WTC11 (cell line): ENCODE data around the gene FSTL3. TPM values are rescaled to one million over a fixed set of nuclear protein-coding genes. Genes with fewer than 3 reads are reported as not detected.

Experiments used
- ATAC-seq: fragments of 200-7000 bp; cut with Tn5 transposase; 2 replicates; pipeline ENCODE4 v1.10.0; 2021; ENCODE audit warnings: mild to moderate bottlenecking, moderate library complexity
- CTCF ChIA-PET: fragments of 300-600 bp; sonication (Branson Sonifier 250); formaldehyde crosslinking; loops from one replicate; lab custom pipeline; 2021; ENCODE audit warnings: antibody characterized with exemption; lab: Charles Lee
- POLR2A ChIA-PET: fragments of 350-600 bp; sonication (Branson Sonifier 250); formaldehyde crosslinking; loops from one replicate; lab custom pipeline; 2021; ENCODE audit warnings: antibody characterized with exemption; lab: Charles Lee
- DNase-seq: peaks from one replicate; pipeline ENCODE4 v3.0.0; 2021; ENCODE audit warnings: low spot score
- H3K27ac Mint-ChIP-seq: 2 replicates; pipeline ENCODE4 v1.8.0; 2021; ENCODE audit warnings: mixed read lengths
- H3K27me3 Mint-ChIP-seq: 2 replicates; pipeline ENCODE4 v1.8.0; 2021; ENCODE audit warnings: low read depth, mild to moderate bottlenecking, moderate library complexity, mixed read lengths
- H3K36me3 Mint-ChIP-seq: 2 replicates; pipeline ENCODE4 v1.8.0; 2021; ENCODE audit warnings: mixed read lengths
- H3K4me1 Mint-ChIP-seq: 2 replicates; pipeline ENCODE4 v1.8.0; 2022; ENCODE audit warnings: mixed read lengths
- H3K4me3 Mint-ChIP-seq: 2 replicates; pipeline ENCODE4 v1.8.0; 2021; ENCODE audit warnings: mild to moderate bottlenecking, moderate library complexity, mixed read lengths
- H3K9me3 Mint-ChIP-seq: 2 replicates; pipeline ENCODE4 v1.8.0; 2021; ENCODE audit warnings: mixed read lengths
- AR ChIP-seq: fragments of 250-450 bp; sonication (Bioruptor Pico); IDR thresholded peaks from 2 replicates; pipeline ENCODE4 v1.9.0; 2021; ENCODE audit warnings: mild to moderate bottlenecking
- CREM ChIP-seq: sonication (generic); formaldehyde crosslinking; IDR thresholded peaks from 2 replicates; pipeline ENCODE4 v1.8.1; 2022; ENCODE audit warnings: mild to moderate bottlenecking, missing genetic modification reagents, moderate library complexity
- E2F5 ChIP-seq: sonication (generic); formaldehyde crosslinking; IDR thresholded peaks from 2 replicates; pipeline ENCODE4 v1.8.1; 2022; ENCODE audit warnings: mild to moderate bottlenecking, moderate library complexity, missing genetic modification reagents
- EMX1 ChIP-seq: fragments of 250-450 bp; sonication (Bioruptor Pico); IDR thresholded peaks from 2 replicates; pipeline ENCODE4 v1.8.0; 2021; ENCODE audit warnings: mild to moderate bottlenecking
- ERG ChIP-seq: fragments of 250-450 bp; sonication (Bioruptor Pico); IDR thresholded peaks from 2 replicates; pipeline ENCODE4 v1.8.0; 2021; ENCODE audit warnings: mild to moderate bottlenecking
- ESRRA ChIP-seq: sonication (generic); formaldehyde crosslinking; IDR thresholded peaks from 2 replicates; pipeline ENCODE4 v1.8.1; 2022; ENCODE audit warnings: mild to moderate bottlenecking, missing genetic modification reagents, borderline replicate concordance
- FOXP1 ChIP-seq: sonication (generic); formaldehyde crosslinking; IDR thresholded peaks from 2 replicates; pipeline ENCODE4 v1.8.0; 2022; ENCODE audit warnings: missing genetic modification reagents, mild to moderate bottlenecking, moderate library complexity, borderline replicate concordance
- GTF2I ChIP-seq: fragments of 250-450 bp; sonication (Bioruptor Pico); conservative IDR thresholded peaks from 2 replicates; pipeline ENCODE4 v1.4.0; 2021; ENCODE audit warnings: mild to moderate bottlenecking
- KAT7 ChIP-seq: sonication (generic); formaldehyde crosslinking; IDR thresholded peaks from 2 replicates; pipeline ENCODE4 v1.8.1; 2023; ENCODE audit warnings: missing genetic modification reagents, mild to moderate bottlenecking, borderline replicate concordance
- NFYB ChIP-seq: sonication (generic); formaldehyde crosslinking; conservative IDR thresholded peaks from 2 replicates; pipeline ENCODE4 v1.8.0; 2022; ENCODE audit warnings: low read depth, missing genetic modification reagents
- PRDM15 ChIP-seq: sonication (generic); formaldehyde crosslinking; IDR thresholded peaks from 2 replicates; pipeline ENCODE4 v1.8.0; 2022; ENCODE audit warnings: missing genetic modification reagents
- SP1 ChIP-seq: sonication (generic); formaldehyde crosslinking; conservative IDR thresholded peaks from 2 replicates; pipeline ENCODE4 v1.8.1; 2022; ENCODE audit warnings: missing genetic modification reagents
- TCF7 ChIP-seq: sonication (generic); formaldehyde crosslinking; IDR thresholded peaks from 2 replicates; pipeline ENCODE4 v1.8.0; 2022; ENCODE audit warnings: mild to moderate bottlenecking, low read depth, missing genetic modification reagents, moderate library complexity
- TP53 ChIP-seq: sonication (generic); formaldehyde crosslinking; IDR thresholded peaks from 2 replicates; pipeline ENCODE4 v1.8.1; 2023; ENCODE audit warnings: mild to moderate bottlenecking, missing genetic modification reagents
- ZNF138 ChIP-seq: sonication (generic); formaldehyde crosslinking; conservative IDR thresholded peaks from 2 replicates; pipeline ENCODE4 v1.8.1; 2022; ENCODE audit warnings: mild to moderate bottlenecking, moderate library complexity, missing genetic modification reagents
- ZNF232 ChIP-seq: sonication (generic); formaldehyde crosslinking; IDR thresholded peaks from 2 replicates; pipeline ENCODE4 v1.8.0; 2022; ENCODE audit warnings: mild to moderate bottlenecking, missing genetic modification reagents
- ZNF416 ChIP-seq: fragments of 250-450 bp; sonication (Bioruptor Pico); IDR thresholded peaks from 2 replicates; pipeline ENCODE4 v1.9.0; 2021; ENCODE audit warnings: mild to moderate bottlenecking, inconsistent platforms
- ZNF423 ChIP-seq: fragments of 250-450 bp; sonication (Bioruptor Pico); IDR thresholded peaks from 2 replicates; pipeline ENCODE4 v2.1.2; 2022; ENCODE audit warnings: mild to moderate bottlenecking, moderate library complexity
- total RNA-seq: library from RNA; stranded (reverse); gene quantifications from 3 replicates; pipeline ENCODE4 v1.2.3, GENCODE V29; 2021

The FSTL3 gene
- total RNA-seq, 1 experiment from 2014 or later: 8.7 TPM

- TF ChIP-seq TCF7 (CRISPR knock-in tag): no peak
- TF ChIP-seq EMX1 (CRISPR knock-in tag): peak; percentile 43; the same call in 1 of the 2 replicates
- TF ChIP-seq E2F5: peak; percentile 47; the same call in 1 of the 2 replicates
- TF ChIP-seq TP53 (CRISPR knock-in tag): no peak
- TF ChIP-seq CREM (CRISPR knock-in tag): peak; percentile 33; the same call in 1 of the 2 replicates
- no peak for TF ChIP-seq ZNF423 (CRISPR knock-in tag)
- no peak for TF ChIP-seq GTF2I
- peak; percentile 20; the same call in 1 of the 2 replicates for TF ChIP-seq NFYB (CRISPR knock-in tag)
- 0 out of 2 replicates have a peak, but pooled peaks have one; percentile 13 for TF ChIP-seq ESRRA
- no peak for TF ChIP-seq PRDM15 (CRISPR knock-in tag)
- TF ChIP-seq ZNF416 (CRISPR knock-in tag): no peak
- peak; percentile 97 for TF ChIP-seq SP1 (CRISPR knock-in tag)
- TF ChIP-seq FOXP1 (CRISPR knock-in tag): no peak
- TF ChIP-seq AR (CRISPR knock-in tag): no peak
These were observed 13.1 kb upstream of the FSTL3 start, which contains the start of gene RNF126 (continued) for GRCh38 chr19:662962-663681.

GRCh38 chr19:663682-664117 lies 12.5 kb upstream of the FSTL3 start:
- ATAC-seq (no peak), DNase-seq (no peak)
- CTCF ChIA-PET: interaction anchor here (0.8 to 1.8 kb wide), 10 partner anchors 14 to 79 kb away, joined by 3 to 26 read pairs (median 5); no protein-coding TSS in a partner anchor
- no peak for TF ChIP-seq ZNF138 (CRISPR knock-in tag)
- no peak for TF ChIP-seq ZNF232 (CRISPR knock-in tag)
- no peak for TF ChIP-seq ERG (CRISPR knock-in tag)
- no peak for TF ChIP-seq KAT7
- H3K4me3 Mint-ChIP-seq: peak overlapping the region; percentile 69
- H3K27ac Mint-ChIP-seq: peak overlapping the region; percentile 37; the same call in 1 of the 2 replicates
- peaks cover 23% of the 10 kb centered on the region for H3K27me3 Mint-ChIP-seq
- H3K36me3 Mint-ChIP-seq: no peaks in the 10 kb centered on the region
- H3K9me3 Mint-ChIP-seq: peaks cover 2% of the 10 kb centered on the region
- POLR2A ChIA-PET: interaction anchor here (1.3 kb wide), 1 partner anchor 80 kb away, joined by 3 read pairs; no protein-coding TSS in a partner anchor
- peaks cover 20% of the 10 kb centered on the region for H3K4me1 Mint-ChIP-seq
